CD14-positive monocyte (primary cell): ENCODE data around the gene CYTL1. TPM values are rescaled to one million over a fixed set of nuclear protein-coding genes. Genes with fewer than 3 reads are reported as not detected.

Experiments used
- DNase-seq, 3 donors: peaks; one replicate each; pipeline ENCODE4 v3.0.0-alpha.2; 2011 to 2022
- H2AFZ ChIP-seq: 2 replicates; pipeline ENCODE4 v1.6.0; 2012; ENCODE audit warnings: mild to moderate bottlenecking, low read depth, low read length, inconsistent platforms; ENCODE audit not compliant: insufficient read depth, poor library complexity, severe bottlenecking
- H3K27ac ChIP-seq, 2 donors: 1 replicate in 1 of 2; 2 replicates in 1 of 2; pipeline ENCODE4 v1.5.1; 2012 to 2013; ENCODE audit warnings: low read length in 2 of 2, control low read depth in 1 of 2, inconsistent platforms in 1 of 2, low read depth in 1 of 2, mild to moderate bottlenecking in 1 of 2
- H3K27me3 ChIP-seq, 2 donors: one replicate each; pipeline versions ENCODE4 v1.6.0 to v1.6.1; 2011 to 2013; ENCODE audit warnings: low read length in 2 of 2; ENCODE audit not compliant: control insufficient read depth in 2 of 2, insufficient read depth in 2 of 2
- H3K36me3 ChIP-seq, 2 donors: replicated peaks in 1 of 2; 1 replicate in 1 of 2; 2 replicates in 1 of 2; pipeline versions ENCODE4 v1.5.1 to v1.6.1; 2012 to 2013; ENCODE audit warnings: low read length in 2 of 2, control low read depth in 1 of 2, inconsistent platforms in 1 of 2, mild to moderate bottlenecking in 1 of 2; ENCODE audit not compliant: insufficient read depth in 2 of 2, control insufficient read depth in 1 of 2
- H3K4me1 ChIP-seq, 2 donors: 1 replicate in 1 of 2; 2 replicates in 1 of 2; pipeline versions ENCODE4 v1.5.1 to v1.6.1; 2012 to 2013; ENCODE audit warnings: low read length in 2 of 2, control low read depth in 1 of 2, inconsistent platforms in 1 of 2, mild to moderate bottlenecking in 1 of 2, moderate library complexity in 1 of 2; ENCODE audit not compliant: insufficient read depth in 2 of 2, control insufficient read depth in 1 of 2
- H3K4me2 ChIP-seq: replicated peaks from 2 replicates; pipeline ENCODE3; 2012; ENCODE audit warnings: low read length, moderate library complexity, mild to moderate bottlenecking; ENCODE audit not compliant: poor library complexity, severe bottlenecking; ENCODE audit errors: extremely low read depth
- H3K4me3 ChIP-seq, 3 experiments: fragments of 200-600 bp in 1 of 3; sonication (generic) in 1 of 3; replicated peaks in 1 of 3; 1 replicate in 2 of 3; 2 replicates in 1 of 3; pipeline ENCODE4 v1.5.1; 2011 to 2013; ENCODE audit warnings: low read length in 3 of 3, mild to moderate bottlenecking in 3 of 3, control low read depth in 2 of 3, low read depth in 2 of 3, inconsistent platforms in 1 of 3, moderate library complexity in 1 of 3
- H3K79me2 ChIP-seq: 2 replicates; pipeline ENCODE4 v1.6.0; 2012; ENCODE audit warnings: mild to moderate bottlenecking, control low read depth, inconsistent platforms, low read length, moderate library complexity; ENCODE audit not compliant: insufficient read depth
- H3K9ac ChIP-seq: 2 replicates; pipeline ENCODE4 v1.6.0; 2017; ENCODE audit warnings: low read length, mild to moderate bottlenecking; ENCODE audit not compliant: insufficient read depth, poor library complexity, severe bottlenecking
- H3K9me3 ChIP-seq, 2 donors: replicated peaks in 1 of 2; 1 replicate in 1 of 2; 2 replicates in 1 of 2; pipeline versions ENCODE4 v1.5.1 to v1.6.1; 2012 to 2013; ENCODE audit warnings: low read length in 2 of 2, control low read depth in 1 of 2; ENCODE audit not compliant: control insufficient read depth in 1 of 2, insufficient read depth in 1 of 2
- H4K20me1 ChIP-seq: 2 replicates; pipeline ENCODE4 v1.6.0; 2012; ENCODE audit warnings: mild to moderate bottlenecking, low read length, control low read depth, moderate library complexity; ENCODE audit not compliant: insufficient read depth
- H3K27ac Mint-ChIP-seq, 7 donors: one replicate each; pipeline ENCODE4 v1.8.0; 2020; ENCODE audit warnings: mild to moderate bottlenecking in 7 of 7, mixed read lengths in 7 of 7, moderate library complexity in 6 of 7, inconsistent platforms in 2 of 7
- H3K27me3 Mint-ChIP-seq, 3 donors: one replicate each; pipeline ENCODE4 v1.8.0; 2021 to 2022; ENCODE audit warnings: low read depth in 3 of 3, mild to moderate bottlenecking in 3 of 3, mixed read lengths in 3 of 3, moderate library complexity in 3 of 3, inconsistent platforms in 1 of 3
- H3K36me3 Mint-ChIP-seq, 2 donors: one replicate each; pipeline ENCODE4 v1.8.0; 2020; ENCODE audit warnings: mixed read lengths in 2 of 2, inconsistent platforms in 1 of 2, mild to moderate bottlenecking in 1 of 2
- H3K4me1 Mint-ChIP-seq: one replicate; pipeline ENCODE4 v1.8.0; 2020; ENCODE audit warnings: mild to moderate bottlenecking, mixed read lengths
- H3K4me3 Mint-ChIP-seq, 2 donors: one replicate each; pipeline ENCODE4 v1.8.0; 2020; ENCODE audit warnings: mild to moderate bottlenecking in 2 of 2, mixed read lengths in 2 of 2, moderate library complexity in 1 of 2
- H3K9me3 Mint-ChIP-seq, 7 donors: one replicate each; pipeline ENCODE4 v1.8.0; 2020 to 2022; ENCODE audit warnings: mixed read lengths in 7 of 7, mild to moderate bottlenecking in 6 of 7, moderate library complexity in 6 of 7, inconsistent platforms in 2 of 7
- WGBS: methylation state at CpG from one replicate; pipeline ENCODE4 v1.1.5; 2013; ENCODE audit warnings: missing lambda C conversion rate; ENCODE audit not compliant: insufficient coverage; 5-methylcytosine and 5-hydroxymethylcytosine counted together
- intact Hi-C, 2 donors: fragments of 100-400 bp; cut with micrococcal nuclease; formaldehyde crosslinking; loops; one replicate each; pipeline versions ENCODE4 v1.15.0 to v1.15.1; 2023
- polyA plus RNA-seq, 3 donors: library from polyadenylated mRNA; depleted of rRNA in 1 of 3; unstranded in 2 of 3; stranded (reverse) in 1 of 3; fragments of 300-500 nt in 2 of 3; fragments of >200 nt in 1 of 3; fragmentation: Illumina TruSeq in 2 of 3; gene quantifications; 1 replicate in 2 of 3; 2 replicates in 1 of 3; pipeline ENCODE4 v1.2.3, GENCODE V29; 2012 to 2021
- TF ChIP-seq, protein P1 (sequence below): fragments of 200-600 bp; IDR thresholded peaks from one replicate; pipeline ENCODE4 v1.8.0; 2022; ENCODE audit warnings: antibody characterized with exemption, mild to moderate bottlenecking

CYTL1 gene
- polyA plus RNA-seq, 3 donors: 0.32 to 0.56 TPM; not detected in 1

DNA sequence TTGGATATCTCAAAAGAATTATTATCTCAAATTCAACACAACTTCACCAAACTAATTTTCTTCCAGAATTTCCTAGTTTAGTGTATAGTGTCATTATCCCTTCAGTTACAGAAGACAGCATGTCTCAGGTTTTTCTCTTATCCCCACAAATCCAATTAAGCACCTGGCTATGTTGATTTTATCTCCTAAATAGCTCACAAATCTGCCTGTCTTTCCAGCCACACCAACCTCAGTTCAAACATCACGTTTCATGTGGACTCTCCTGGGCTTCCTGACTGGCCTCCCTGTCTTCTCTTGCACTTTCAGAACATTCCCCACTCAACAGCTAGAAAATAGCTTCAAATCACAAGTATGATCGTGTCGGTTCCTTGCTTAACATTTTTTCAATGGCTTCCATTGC, 46.8 kb upstream of the CYTL1 start:
- Histone ChIP-seq H3K9me3 (peaks cover 0 to 19% of the 10 kb centered on the region in 2 donors), H3K4me2 (no peak overlapping the region), H3K27ac (no peak overlapping the region), H3K79me2 (no peaks in the 10 kb centered on the region), H3K27me3 (no peaks in the 10 kb centered on the region), H4K20me1 (no peaks in the 10 kb centered on the region), H2AFZ (no peak overlapping the region), H3K9ac (no peak overlapping the region), H3K36me3 (no peaks in the 10 kb centered on the region), H3K4me1 (no peaks in the 10 kb centered on the region), H3K4me3 (no peak overlapping the region)
- no peak overlapping the region for H3K4me3 Mint-ChIP-seq
- 95% methylated on average over 3 of the region's 3 CpGs for WGBS
- no peaks in the 10 kb centered on the region for H3K4me1 Mint-ChIP-seq
- DNase-seq: no peak
- H3K36me3 Mint-ChIP-seq: peaks cover 0 to 10% of the 10 kb centered on the region in 2 donors
- peaks cover 6 to 26% (median 11%) of the 10 kb centered on the region in 7 donors for H3K9me3 Mint-ChIP-seq
- TF ChIP-seq, protein P1, sequence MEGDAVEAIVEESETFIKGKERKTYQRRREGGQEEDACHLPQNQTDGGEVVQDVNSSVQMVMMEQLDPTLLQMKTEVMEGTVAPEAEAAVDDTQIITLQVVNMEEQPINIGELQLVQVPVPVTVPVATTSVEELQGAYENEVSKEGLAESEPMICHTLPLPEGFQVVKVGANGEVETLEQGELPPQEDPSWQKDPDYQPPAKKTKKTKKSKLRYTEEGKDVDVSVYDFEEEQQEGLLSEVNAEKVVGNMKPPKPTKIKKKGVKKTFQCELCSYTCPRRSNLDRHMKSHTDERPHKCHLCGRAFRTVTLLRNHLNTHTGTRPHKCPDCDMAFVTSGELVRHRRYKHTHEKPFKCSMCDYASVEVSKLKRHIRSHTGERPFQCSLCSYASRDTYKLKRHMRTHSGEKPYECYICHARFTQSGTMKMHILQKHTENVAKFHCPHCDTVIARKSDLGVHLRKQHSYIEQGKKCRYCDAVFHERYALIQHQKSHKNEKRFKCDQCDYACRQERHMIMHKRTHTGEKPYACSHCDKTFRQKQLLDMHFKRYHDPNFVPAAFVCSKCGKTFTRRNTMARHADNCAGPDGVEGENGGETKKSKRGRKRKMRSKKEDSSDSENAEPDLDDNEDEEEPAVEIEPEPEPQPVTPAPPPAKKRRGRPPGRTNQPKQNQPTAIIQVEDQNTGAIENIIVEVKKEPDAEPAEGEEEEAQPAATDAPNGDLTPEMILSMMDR: no peak
- H3K27ac Mint-ChIP-seq: no peak overlapping the region
- intact Hi-C loops: no loop called here
- peaks cover 0 to 1% (median 0%) of the 10 kb centered on the region in 3 donors for H3K27me3 Mint-ChIP-seq

DNA sequence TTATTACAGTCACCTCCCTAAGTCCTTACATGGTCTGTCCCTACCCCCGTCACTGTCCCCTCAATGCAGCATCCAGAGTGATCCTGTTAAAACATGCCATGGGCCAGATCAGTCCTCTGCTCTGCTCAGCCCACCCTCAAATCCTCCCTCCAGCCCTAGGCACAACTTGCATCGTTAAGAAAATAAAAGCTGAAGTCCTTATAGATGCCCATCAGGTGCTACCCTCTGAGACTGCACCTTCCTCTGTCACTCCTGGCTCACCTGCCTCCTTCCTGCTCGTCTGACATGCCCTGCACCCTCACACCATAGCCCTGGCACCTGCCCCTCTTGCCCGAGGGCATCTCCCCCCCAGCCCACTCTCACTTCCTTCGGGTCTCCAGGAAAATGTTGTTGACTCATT, 36.2 kb upstream of the CYTL1 start:
- TF ChIP-seq, protein P1: no peak
- Histone ChIP-seq H2AFZ (no peak overlapping the region), H3K27ac (no peak overlapping the region), H3K4me3 (no peak overlapping the region), H4K20me1 (no peaks in the 10 kb centered on the region), H3K27me3 (peaks cover 0 to 9% of the 10 kb centered on the region in 2 donors), H3K36me3 (no peaks in the 10 kb centered on the region), H3K4me2 (no peak overlapping the region), H3K4me1 (peaks cover 14 to 23% of the 10 kb centered on the region in 2 donors), H3K9ac (no peak overlapping the region), H3K79me2 (no peaks in the 10 kb centered on the region), H3K9me3 (peaks cover 0 to 4% of the 10 kb centered on the region in 2 donors)
- peaks cover 1 to 7% (median 7%) of the 10 kb centered on the region in 3 donors for H3K27me3 Mint-ChIP-seq
- H3K36me3 Mint-ChIP-seq: peaks cover 0 to 3% of the 10 kb centered on the region in 2 donors
- peaks cover 24% of the 10 kb centered on the region for H3K4me1 Mint-ChIP-seq
- WGBS: 64% methylated on average over 4 of the region's 5 CpGs
- intact Hi-C loops: no loop called here
- no peak overlapping the region for H3K4me3 Mint-ChIP-seq
- no peak for DNase-seq
- peaks cover 0 to 8% (median 4%) of the 10 kb centered on the region in 7 donors for H3K9me3 Mint-ChIP-seq
- H3K27ac Mint-ChIP-seq: peak overlapping the region in 1 of 7 donors; percentile 10
